Measurements from ENCODE around the gene DSTN. TPM values are rescaled to one million over a fixed set of nuclear protein-coding genes. Genes with fewer than 3 reads are reported as not detected.
A peak's percentile ranks its signal among the peaks of the same experiment; 100 is the strongest.

DSTN gene
- total RNA-seq, 4 donors from 2014 or later, result 280 to 589 (median 373) TPM

DNA sequence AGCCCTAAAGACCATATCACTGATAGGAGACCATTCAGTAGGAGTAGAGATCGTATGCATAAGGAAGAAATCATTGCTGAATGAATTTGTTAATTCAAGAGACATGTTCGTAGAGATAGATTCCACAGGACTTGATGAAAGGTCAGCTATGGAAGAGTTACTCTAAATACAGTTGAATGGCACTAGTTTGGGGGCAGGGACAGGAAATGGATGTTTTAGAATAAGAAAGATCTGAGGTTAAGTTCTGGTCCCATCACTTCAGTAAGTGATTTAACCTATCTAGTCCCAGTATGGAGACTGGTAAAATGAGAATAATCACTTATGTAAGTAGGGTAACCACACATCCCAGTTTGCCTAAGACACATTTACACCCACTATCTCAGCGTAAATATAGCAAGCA, 35.8 kb upstream of the DSTN start:
- intact Hi-C loops (cut with DNase I; ENCODE audit: low total_unique reads) (no loop called here), in situ Hi-C loops (cut with MboI; ENCODE audit: low pct_ligation_motif_present in 1 of 4, low pct_unique_long_range_greater_than_20kb in 1 of 4, low sequenced_read_pairs in 3 of 4) (loop anchor here in 2 of 4 donors (25.0 kb wide), 2 partner anchors 103 to 353 kb away; no protein-coding TSS in a partner anchor)
- H3K9me3 ChIP-seq, result no peaks in the 10 kb centered on the region
- no peak overlapping the region for H3K27ac ChIP-seq
- no peaks in the 10 kb centered on the region for H3K36me3 ChIP-seq
- H3K27me3 ChIP-seq, result no peaks in the 10 kb centered on the region
- H3K4me1 ChIP-seq, result peaks cover 11 to 25% (median 14%) of the 10 kb centered on the region in 4 donors
- WGBS, 2 donors (ENCODE audit: low coverage in 1 of 2), result 84 to 94% methylated on average over 2 to 3 of the region's 3 CpGs
- TF ChIP-seq EP300 (IDR thresholded peaks at IDR 0.05; ENCODE audit: low read depth) (no peak), POLR2A (IDR thresholded peaks at IDR 0.05) (no peak), POLR2AphosphoS5 (IDR thresholded peaks at IDR 0.05) (no peak)
- TF ChIP-seq, protein P1, sequence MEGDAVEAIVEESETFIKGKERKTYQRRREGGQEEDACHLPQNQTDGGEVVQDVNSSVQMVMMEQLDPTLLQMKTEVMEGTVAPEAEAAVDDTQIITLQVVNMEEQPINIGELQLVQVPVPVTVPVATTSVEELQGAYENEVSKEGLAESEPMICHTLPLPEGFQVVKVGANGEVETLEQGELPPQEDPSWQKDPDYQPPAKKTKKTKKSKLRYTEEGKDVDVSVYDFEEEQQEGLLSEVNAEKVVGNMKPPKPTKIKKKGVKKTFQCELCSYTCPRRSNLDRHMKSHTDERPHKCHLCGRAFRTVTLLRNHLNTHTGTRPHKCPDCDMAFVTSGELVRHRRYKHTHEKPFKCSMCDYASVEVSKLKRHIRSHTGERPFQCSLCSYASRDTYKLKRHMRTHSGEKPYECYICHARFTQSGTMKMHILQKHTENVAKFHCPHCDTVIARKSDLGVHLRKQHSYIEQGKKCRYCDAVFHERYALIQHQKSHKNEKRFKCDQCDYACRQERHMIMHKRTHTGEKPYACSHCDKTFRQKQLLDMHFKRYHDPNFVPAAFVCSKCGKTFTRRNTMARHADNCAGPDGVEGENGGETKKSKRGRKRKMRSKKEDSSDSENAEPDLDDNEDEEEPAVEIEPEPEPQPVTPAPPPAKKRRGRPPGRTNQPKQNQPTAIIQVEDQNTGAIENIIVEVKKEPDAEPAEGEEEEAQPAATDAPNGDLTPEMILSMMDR (IDR thresholded peaks at IDR 0.05), result no peak
- H3K4me3 ChIP-seq, result no peak overlapping the region
- no peak for DNase-seq

DNA sequence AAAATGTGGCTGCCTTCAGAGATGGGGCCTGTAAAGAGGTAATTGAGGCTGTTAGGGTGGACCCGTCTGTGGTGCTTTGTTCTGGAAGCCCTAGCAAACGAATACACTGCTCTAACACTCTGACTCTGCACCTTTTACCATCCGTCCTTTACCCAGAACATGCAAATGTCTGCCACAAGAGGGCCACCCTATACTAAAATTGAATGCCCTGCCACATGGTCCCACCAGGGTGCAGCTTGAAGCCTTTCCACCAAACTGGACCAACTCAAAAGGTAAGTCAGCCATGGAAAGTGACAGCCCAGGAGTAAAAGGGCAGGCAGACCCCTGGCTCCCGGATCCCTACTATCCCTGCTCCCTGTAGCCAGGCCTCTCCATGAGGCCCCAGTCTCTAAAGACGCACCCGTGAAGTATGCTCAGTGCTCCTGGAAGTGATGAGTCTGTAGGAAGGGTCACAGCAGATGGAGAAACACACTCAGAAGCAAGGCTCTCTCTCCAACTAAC, 32.9 kb upstream of the DSTN start:
- peak; percentile 78 for DNase-seq
- in situ Hi-C loops (cut with MboI; ENCODE audit: low pct_ligation_motif_present in 1 of 4, low pct_unique_long_range_greater_than_20kb in 1 of 4, low sequenced_read_pairs in 3 of 4), result loop anchor here in 3 of 4 donors (5.0 to 25.0 kb wide), 3 partner anchors 85 to 350 kb away; no protein-coding TSS in a partner anchor
- no peak overlapping the region for H3K4me3 ChIP-seq
- 17 to 21% methylated on average over 2 to 6 of the region's 6 CpGs for WGBS, 2 donors (ENCODE audit: low coverage in 1 of 2)
- intact Hi-C loops (cut with DNase I; ENCODE audit: low total_unique reads), result loop anchor here (1.0 to 5.0 kb wide), 2 partner anchors 35 to 80 kb away; partner anchors contain the start of gene DSTN
- no peak for TF ChIP-seq POLR2AphosphoS5 (IDR thresholded peaks at IDR 0.05)
- TF ChIP-seq, protein P1 (IDR thresholded peaks at IDR 0.05), result peak; percentile 85 to 99 (median 89)
- TF ChIP-seq POLR2A (IDR thresholded peaks at IDR 0.05), result no peak
- no peak for TF ChIP-seq EP300 (IDR thresholded peaks at IDR 0.05; ENCODE audit: low read depth)
- peak overlapping the region in 3 of 4 donors; percentile 15 to 62 (median 50) for H3K27ac ChIP-seq
- peaks cover 3 to 11% (median 5%) of the 10 kb centered on the region in 4 donors for H3K4me1 ChIP-seq
- H3K9me3 ChIP-seq, result no peaks in the 10 kb centered on the region
- no peaks in the 10 kb centered on the region for H3K27me3 ChIP-seq
- no peaks in the 10 kb centered on the region for H3K36me3 ChIP-seq

DNA sequence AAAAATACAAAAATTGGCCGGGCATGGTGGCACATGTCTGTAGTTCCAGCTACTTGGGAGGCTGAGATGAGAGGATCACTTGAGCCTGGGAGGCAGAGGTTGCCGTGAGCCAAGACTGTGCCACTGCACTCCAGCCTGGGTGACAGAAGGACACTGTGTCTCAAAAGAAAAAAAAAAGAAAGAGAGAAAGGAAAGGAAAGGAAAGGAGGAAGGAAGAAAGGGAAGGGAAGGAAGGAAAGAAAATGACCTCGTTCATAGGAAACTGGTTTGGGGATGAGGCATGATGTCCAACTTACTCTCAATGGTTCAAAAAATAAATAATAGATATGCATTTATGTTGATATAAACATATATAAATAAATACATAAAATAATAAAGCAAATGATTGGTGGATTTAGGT, 31.9 kb upstream of the DSTN start:
- DNase-seq, result no peak
- Histone ChIP-seq H3K27me3 (no peaks in the 10 kb centered on the region), H3K4me1 (peaks cover 2 to 10% (median 4%) of the 10 kb centered on the region in 4 donors), H3K27ac (peak overlapping the region in 1 of 4 donors; percentile 50), H3K9me3 (no peaks in the 10 kb centered on the region), H3K4me3 (no peak overlapping the region), H3K36me3 (no peaks in the 10 kb centered on the region)
- intact Hi-C loops (cut with DNase I; ENCODE audit: low total_unique reads), result loop anchor here (1.0 to 5.0 kb wide), 2 partner anchors 34 to 79 kb away; partner anchors contain the start of gene DSTN
- in situ Hi-C loops (cut with MboI; ENCODE audit: low pct_ligation_motif_present in 1 of 4, low pct_unique_long_range_greater_than_20kb in 1 of 4, low sequenced_read_pairs in 3 of 4), result loop anchor here in 3 of 4 donors (5.0 to 25.0 kb wide), 3 partner anchors 84 to 349 kb away; no protein-coding TSS in a partner anchor
- no peak for TF ChIP-seq POLR2A (IDR thresholded peaks at IDR 0.05)
- no peak for TF ChIP-seq EP300 (IDR thresholded peaks at IDR 0.05; ENCODE audit: low read depth)
- no peak for TF ChIP-seq POLR2AphosphoS5 (IDR thresholded peaks at IDR 0.05)
- WGBS, 2 donors (ENCODE audit: low coverage in 1 of 2), result 77% methylated on average over 3 of the region's 3 CpGs; no CpG with 5 or more reads in 1 of the 2 donors

DNA sequence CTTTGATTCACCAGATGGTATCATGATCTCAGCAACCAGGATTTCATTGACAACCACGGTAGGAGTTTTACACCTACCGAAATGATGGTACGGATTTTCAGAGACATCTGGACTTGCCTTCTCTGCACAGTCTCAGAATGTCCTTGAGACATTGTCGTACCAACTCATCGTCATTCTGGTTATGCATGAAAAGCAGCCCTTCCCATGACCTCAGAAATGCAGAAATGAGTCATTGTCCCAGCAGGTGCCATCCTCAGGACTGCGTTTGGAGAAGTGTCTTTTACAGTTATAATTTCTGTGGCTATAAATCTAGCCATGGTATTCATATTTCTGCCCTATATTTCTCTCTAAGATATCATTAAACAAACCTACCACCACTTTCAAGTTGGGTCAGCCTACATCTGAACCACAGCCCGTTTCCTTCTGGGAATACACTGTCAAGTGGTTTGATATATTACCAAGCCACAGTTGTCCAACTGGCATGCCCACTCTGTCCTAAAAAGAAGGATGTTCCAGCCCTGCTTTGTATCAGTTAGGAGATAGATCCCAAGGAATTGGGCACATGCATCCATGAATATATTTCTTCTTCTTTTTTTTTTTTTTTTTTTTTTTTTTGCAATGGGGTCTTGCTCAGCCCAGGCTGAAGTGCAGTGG, 31.2 kb upstream of the DSTN start:
- intact Hi-C loops (cut with DNase I; ENCODE audit: low total_unique reads) (loop anchor here (5.0 kb wide), 1 partner anchor 34 kb away; the partner anchor contains the start of gene DSTN), in situ Hi-C loops (cut with MboI; ENCODE audit: low pct_ligation_motif_present in 1 of 4, low pct_unique_long_range_greater_than_20kb in 1 of 4, low sequenced_read_pairs in 3 of 4) (loop anchor here in 3 of 4 donors (5.0 to 25.0 kb wide), 3 partner anchors 84 to 349 kb away; no protein-coding TSS in a partner anchor)
- Histone ChIP-seq H3K36me3 (no peaks in the 10 kb centered on the region), H3K4me3 (no peak overlapping the region), H3K4me1 (peaks cover 0 to 9% (median 4%) of the 10 kb centered on the region in 4 donors), H3K27me3 (no peaks in the 10 kb centered on the region), H3K27ac (peak overlapping the region in 1 of 4 donors; percentile 50), H3K9me3 (no peaks in the 10 kb centered on the region)
- TF ChIP-seq EP300 (IDR thresholded peaks at IDR 0.05; ENCODE audit: low read depth), result no peak
- TF ChIP-seq, protein P1 (IDR thresholded peaks at IDR 0.05), result no peak
- peak in 1 of 3 donors; percentile 37 for TF ChIP-seq POLR2AphosphoS5 (IDR thresholded peaks at IDR 0.05)
- 43 to 71% methylated on average over 4 to 7 of the region's 7 CpGs for WGBS, 2 donors (ENCODE audit: low coverage in 1 of 2)
- no peak for DNase-seq

Measured in transverse colon (tissue), 4 donors.